HG03469 (cell line): ENCODE data around the gene CRX.
"Not testable (repeated sequence)": the region's sequence is repeated elsewhere in the genome, so short reads cannot be mapped to it uniquely, and the experiment has no call there.

Experiments
- ATAC-seq: cut with Tn5 transposase; IDR thresholded peaks from one replicate; pipeline ENCODE4 v1.9.1; 2021; ENCODE audit warnings: mild to moderate bottlenecking, moderate library complexity, moderate number of reproducible peaks; ENCODE audit not compliant: unreplicated experiment

The CRX gene

GRCh38 chr19:47821460-47822020 is at the start of gene CRX:
Gene CRX (plus strand): TSS chr19:47821937. CDS start chr19:47834444, 12,507 bp downstream.
- ATAC-seq: no peak

- ATAC-seq: no peak
These were observed 45.2 kb upstream of the CRX start for GRCh38 chr19:47776568-47776967.

GRCh38 chr19:47777245-47778048 is 44.3 kb upstream of the CRX start:
- not testable (repeated sequence) for ATAC-seq

- peak; percentile 64 for ATAC-seq
These were observed 43.4 kb upstream of the CRX start, which contains the start of gene SELENOW for GRCh38 chr19:47778049-47778953. Gene SELENOW (plus strand): TSS chr19:47778703. CDS start chr19:47778786, 83 bp downstream.

GRCh38 chr19:47778954-47779351 is 42.8 kb upstream of the CRX start:
- no peak for ATAC-seq

- no peak for ATAC-seq
These were observed 42.1 kb upstream of the CRX start for GRCh38 chr19:47779524-47780214.

GRCh38 chr19:47780215-47780551 is 41.6 kb upstream of the CRX start:
- ATAC-seq: no peak

GRCh38 chr19:47781590-47782262 is 40.0 kb upstream of the CRX start:
- no peak for ATAC-seq

- no peak for ATAC-seq
These were observed 35.2 kb upstream of the CRX start for GRCh38 chr19:47786566-47786965.

GRCh38 chr19:47787307-47787706 is 34.4 kb upstream of the CRX start:
- ATAC-seq: not testable (repeated sequence)

GRCh38 chr19:47789811-47790210 is 31.9 kb upstream of the CRX start:
- ATAC-seq: not testable (repeated sequence)

GRCh38 chr19:47790398-47790814 is 31.3 kb upstream of the CRX start:
- ATAC-seq: no peak

GRCh38 chr19:47792616-47793015 is 29.1 kb upstream of the CRX start:
- no peak for ATAC-seq

- no peak for ATAC-seq
These were observed 27.2 kb upstream of the CRX start for GRCh38 chr19:47794526-47794925.

GRCh38 chr19:47796785-47797184 is 25.0 kb upstream of the CRX start:
- no peak for ATAC-seq

GRCh38 chr19:47797996-47798903 is 23.5 kb upstream of the CRX start:
- ATAC-seq: no peak

GRCh38 chr19:47798904-47799266 is 22.9 kb upstream of the CRX start:
- ATAC-seq: no peak

GRCh38 chr19:47801270-47801669 is 20.5 kb upstream of the CRX start:
- ATAC-seq: no peak

- ATAC-seq: no peak
These were observed 19.2 kb upstream of the CRX start for GRCh38 chr19:47802521-47803043.
